ENCODE results near the gene GNA15. TPM values are rescaled to one million over a fixed set of nuclear protein-coding genes. Genes with fewer than 3 reads are reported as not detected.

The GNA15 gene
- total and polyA plus RNA-seq, 2 donors = 21.8 to 58.5 TPM

DNA sequence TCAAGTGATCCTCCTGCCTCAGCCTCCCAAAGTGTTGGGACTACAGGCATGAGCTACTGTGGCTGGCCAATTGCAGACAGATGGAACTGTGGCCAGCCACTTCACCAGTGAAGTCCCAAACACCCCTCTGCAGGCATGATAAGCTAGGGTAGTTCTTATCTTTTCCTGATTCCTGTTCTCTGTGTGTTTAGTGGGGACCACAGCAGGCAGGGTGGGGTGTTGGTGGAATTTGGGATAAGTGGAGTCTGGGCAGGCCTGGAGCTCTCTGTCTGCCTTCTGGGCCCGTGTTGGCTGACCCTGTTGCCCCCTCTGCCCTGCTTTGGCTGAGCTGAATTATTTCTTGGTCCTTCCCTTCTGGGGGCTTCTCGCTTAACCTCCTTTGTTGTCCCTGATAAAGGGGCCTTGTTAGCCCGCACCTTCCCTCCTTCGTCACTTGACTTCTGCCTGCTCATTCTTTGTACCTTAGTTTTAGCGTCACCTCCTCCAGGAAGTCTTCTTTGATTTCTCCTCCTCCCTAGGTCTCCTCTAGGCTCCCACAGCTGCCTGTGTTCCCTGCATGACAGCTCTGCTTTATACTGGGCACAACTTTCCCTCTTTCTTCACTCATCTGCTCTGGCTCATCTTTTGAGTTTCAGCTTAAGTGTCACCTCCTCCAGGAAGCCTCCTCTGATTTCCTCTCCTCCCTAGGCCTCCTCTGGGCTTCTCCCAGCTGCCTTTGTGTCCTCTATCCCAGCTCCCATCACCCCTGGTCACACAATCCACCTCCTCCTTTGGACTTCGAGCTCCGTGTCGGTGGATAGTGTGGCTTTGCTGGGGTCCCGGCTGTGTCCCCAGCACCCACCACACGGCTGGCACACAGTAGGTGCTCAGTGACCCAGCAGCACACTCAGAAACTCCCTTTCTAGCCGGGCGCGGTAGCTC lies 48.1 kb downstream of the GNA15 start:
- no peak for DNase-seq (ENCODE audit: low read depth in 6 of 9, low spot score in 9 of 9)
- Histone ChIP-seq H3K9me3 (ENCODE audit: control insufficient read depth in 2 of 2, insufficient read depth in 1 of 2, low read length in 1 of 2) (no peaks in the 10 kb centered on the region), H3K36me3 (ENCODE audit: control insufficient read depth in 2 of 2, insufficient read depth in 2 of 2, low read length in 1 of 2) (peaks cover 3 to 6% of the 10 kb centered on the region in 2 donors), H3K4me1 (ENCODE audit: control insufficient read depth in 2 of 2, insufficient read depth in 2 of 2, low read length in 2 of 2) (peaks cover 18 to 65% of the 10 kb centered on the region in 2 donors), H3K27me3 (ENCODE audit: control insufficient read depth in 2 of 2, insufficient read depth in 1 of 2, low read length in 1 of 2) (no peaks in the 10 kb centered on the region), H3K4me3 (ENCODE audit: low read length in 2 of 2) (no peak overlapping the region), H3K27ac (ENCODE audit: low read depth in 1 of 2, low read length in 1 of 2) (peak overlapping the region in 1 of 2 donors; percentile 26)
- 87% methylated on average over 13 of the region's 13 CpGs for WGBS

DNA sequence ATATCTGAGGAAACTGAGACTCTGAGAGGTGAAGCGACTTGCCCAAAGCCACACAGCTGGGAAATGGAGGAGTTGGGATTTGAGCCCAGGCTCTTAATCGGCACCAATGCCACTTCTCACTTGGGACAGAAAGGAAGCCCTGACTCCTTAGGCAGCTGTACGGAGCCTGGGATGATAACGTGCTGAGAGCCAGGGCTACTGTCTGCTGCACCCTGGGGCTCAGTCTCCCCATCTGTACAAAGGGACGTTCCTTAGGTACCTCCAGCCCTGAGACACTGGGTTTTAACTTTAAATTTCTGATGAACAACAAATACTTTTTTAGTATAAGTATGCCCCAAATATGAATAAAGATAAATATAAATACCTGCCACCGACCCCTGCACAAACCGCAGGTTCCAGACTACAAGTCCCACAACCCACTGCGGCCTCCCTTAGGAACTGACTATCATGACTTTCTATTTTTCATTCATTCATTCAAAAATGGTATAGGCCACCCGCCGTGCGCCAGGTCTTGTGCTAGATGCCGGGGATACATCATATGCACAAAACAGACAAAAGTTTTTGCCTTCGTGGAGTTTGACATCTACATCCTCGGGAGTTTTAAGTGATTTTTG lies 49.1 kb downstream of the GNA15 start:
- peaks cover 18 to 56% of the 10 kb centered on the region in 2 donors for H3K4me1 ChIP-seq (ENCODE audit: control insufficient read depth in 2 of 2, insufficient read depth in 2 of 2, low read length in 2 of 2)
- H3K27ac ChIP-seq (ENCODE audit: low read depth in 1 of 2, low read length in 1 of 2) = peak overlapping the region in 1 of 2 donors; percentile 90
- H3K9me3 ChIP-seq (ENCODE audit: control insufficient read depth in 2 of 2, insufficient read depth in 1 of 2, low read length in 1 of 2) = no peaks in the 10 kb centered on the region
- peak overlapping the region; percentile 59 to 78 for H3K4me3 ChIP-seq (ENCODE audit: low read length in 2 of 2)
- no peaks in the 10 kb centered on the region for H3K27me3 ChIP-seq (ENCODE audit: control insufficient read depth in 2 of 2, insufficient read depth in 1 of 2, low read length in 1 of 2)
- H3K36me3 ChIP-seq (ENCODE audit: control insufficient read depth in 2 of 2, insufficient read depth in 2 of 2, low read length in 1 of 2) = peaks cover 3 to 6% of the 10 kb centered on the region in 2 donors
- DNase-seq (ENCODE audit: low read depth in 6 of 9, low spot score in 9 of 9) = peak in 1 of 9 donors; percentile 74
- 36% methylated on average over 14 of the region's 14 CpGs for WGBS

DNA sequence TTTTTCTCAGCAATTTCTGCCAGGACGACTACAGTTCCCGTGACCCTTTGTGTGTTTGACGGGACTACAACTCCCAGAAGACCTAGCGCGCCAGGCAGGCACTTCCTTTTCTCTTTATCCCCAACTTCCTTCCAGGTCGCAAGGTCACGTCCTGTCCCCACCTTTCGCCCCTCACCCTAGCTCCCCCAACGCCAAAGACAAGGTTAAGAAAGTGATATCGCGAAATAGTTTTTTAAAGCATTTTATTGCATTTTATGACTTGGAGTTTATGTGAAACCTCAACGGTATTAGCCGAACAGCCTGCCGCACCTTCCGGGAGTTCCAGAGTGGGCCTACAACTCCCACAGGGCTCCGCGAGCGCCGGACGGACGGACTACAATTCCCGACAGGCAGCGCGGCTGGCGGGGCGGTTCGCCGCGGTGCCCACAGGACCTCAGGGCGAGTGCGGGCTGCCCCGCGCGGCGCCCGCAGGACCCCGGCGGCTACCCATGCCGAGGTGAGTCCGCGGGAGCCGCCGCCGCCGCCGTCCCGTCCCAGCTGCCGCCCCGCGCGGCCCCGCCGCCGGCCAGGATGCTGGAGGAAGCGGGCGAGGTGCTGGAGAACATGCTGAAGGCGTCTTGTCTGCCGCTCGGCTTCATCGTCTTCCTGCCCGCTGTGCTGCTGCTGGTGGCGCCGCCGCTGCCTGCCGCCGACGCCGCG lies 49.8 kb downstream of the GNA15 start, which contains the start of gene NCLN:
NCLN (plus strand) TSS at position 470 of the 699 bp plus-strand sequence; CDS start at position 571, 101 bp downstream.
- DNase-seq (ENCODE audit: low read depth in 6 of 9, low spot score in 9 of 9) = peak; percentile 93 to 99 (median 96)
- peaks cover 6 to 7% of the 10 kb centered on the region in 2 donors for H3K36me3 ChIP-seq (ENCODE audit: control insufficient read depth in 2 of 2, insufficient read depth in 2 of 2, low read length in 1 of 2)
- peaks cover 18 to 49% of the 10 kb centered on the region in 2 donors for H3K4me1 ChIP-seq (ENCODE audit: control insufficient read depth in 2 of 2, insufficient read depth in 2 of 2, low read length in 2 of 2)
- peak within 1 kb of the TSS; percentile 59 to 78 for H3K4me3 ChIP-seq (ENCODE audit: low read length in 2 of 2)
- H3K27ac ChIP-seq (ENCODE audit: low read depth in 1 of 2, low read length in 1 of 2) = peak within 1 kb of the TSS; percentile 83 to 90
- H3K27me3 ChIP-seq (ENCODE audit: control insufficient read depth in 2 of 2, insufficient read depth in 1 of 2, low read length in 1 of 2) = no peaks in the 10 kb centered on the region
- H3K9me3 ChIP-seq (ENCODE audit: control insufficient read depth in 2 of 2, insufficient read depth in 1 of 2, low read length in 1 of 2) = no peaks in the 10 kb centered on the region
- WGBS = under 1% methylated on average over 69 of the region's 69 CpGs

DNA sequence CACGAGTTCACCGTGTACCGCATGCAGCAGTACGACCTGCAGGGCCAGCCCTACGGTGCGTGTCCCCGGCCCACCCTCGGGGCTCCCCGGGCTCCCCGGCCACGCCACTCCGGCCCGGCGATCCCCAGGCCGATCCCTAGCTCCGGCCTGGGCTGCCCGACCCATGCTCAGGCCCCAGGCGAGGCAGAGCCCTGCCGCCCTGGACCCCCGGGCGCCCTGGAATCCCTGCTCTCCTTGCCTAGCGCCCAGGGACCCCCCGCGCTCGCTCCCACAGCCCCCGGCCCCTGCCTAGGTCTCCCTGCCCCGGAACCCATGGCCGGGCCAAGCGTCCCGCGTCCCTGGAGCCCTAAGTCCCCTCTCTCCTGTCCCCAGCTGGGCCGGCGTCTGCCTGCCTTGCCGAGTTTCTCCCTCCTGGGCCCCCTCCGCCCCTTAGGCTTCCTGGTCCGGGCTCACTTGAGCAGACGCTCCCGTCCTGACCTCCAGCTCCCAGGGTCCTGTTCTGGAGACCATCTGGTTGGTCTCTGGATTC lies 50.4 kb downstream of the GNA15 start:
- under 1% methylated on average over 38 of the region's 38 CpGs for WGBS
- Histone ChIP-seq H3K4me1 (ENCODE audit: control insufficient read depth in 2 of 2, insufficient read depth in 2 of 2, low read length in 2 of 2) (peaks cover 15 to 43% of the 10 kb centered on the region in 2 donors), H3K27me3 (ENCODE audit: control insufficient read depth in 2 of 2, insufficient read depth in 1 of 2, low read length in 1 of 2) (no peaks in the 10 kb centered on the region), H3K4me3 (ENCODE audit: low read length in 2 of 2) (peak overlapping the region; percentile 59 to 78), H3K9me3 (ENCODE audit: control insufficient read depth in 2 of 2, insufficient read depth in 1 of 2, low read length in 1 of 2) (no peaks in the 10 kb centered on the region), H3K36me3 (ENCODE audit: control insufficient read depth in 2 of 2, insufficient read depth in 2 of 2, low read length in 1 of 2) (peaks cover 6 to 11% of the 10 kb centered on the region in 2 donors), H3K27ac (ENCODE audit: low read depth in 1 of 2, low read length in 1 of 2) (no peak overlapping the region)
- DNase-seq (ENCODE audit: low read depth in 6 of 9, low spot score in 9 of 9) = no peak

DNA sequence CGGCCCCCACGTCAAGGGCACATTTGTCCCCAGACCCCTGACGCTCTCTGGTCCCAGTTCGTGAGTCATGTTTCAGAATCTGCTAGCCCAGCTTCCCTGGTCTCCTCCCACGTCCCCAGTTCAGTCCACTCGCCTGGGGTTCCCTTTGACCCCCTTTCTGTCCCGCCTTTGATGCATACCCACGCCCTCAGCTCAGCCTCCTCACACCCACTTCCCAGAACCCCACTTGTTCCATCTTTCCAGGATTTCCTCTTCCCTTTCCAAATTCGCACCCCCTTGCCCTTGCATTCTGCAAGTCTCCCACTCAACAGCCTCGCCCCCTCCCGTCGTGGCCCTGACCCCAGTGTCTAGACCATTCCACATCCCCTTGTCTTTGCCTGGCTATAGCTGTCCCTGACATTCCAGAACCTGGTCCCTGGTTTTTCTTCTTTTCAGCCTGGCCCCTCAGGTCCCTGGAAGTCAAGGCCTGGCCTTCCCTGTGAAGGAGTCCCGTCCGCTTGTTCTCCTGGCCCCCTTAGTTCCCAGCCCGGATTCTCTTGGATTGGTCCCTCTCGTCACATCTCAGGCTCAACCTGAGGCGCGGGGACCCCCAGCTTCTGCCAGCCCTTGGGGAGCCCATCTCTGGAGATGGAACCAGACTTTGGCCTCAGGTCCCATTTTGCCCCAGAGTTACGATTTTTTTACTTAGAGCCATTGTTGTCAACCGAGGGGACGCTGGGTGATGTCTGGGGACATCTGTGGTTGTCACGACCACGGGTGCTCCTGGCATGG lies 51.2 kb downstream of the GNA15 start:
- DNase-seq (ENCODE audit: low read depth in 6 of 9, low spot score in 9 of 9) = no peak
- Histone ChIP-seq H3K36me3 (ENCODE audit: control insufficient read depth in 2 of 2, insufficient read depth in 2 of 2, low read length in 1 of 2) (peaks cover 8 to 17% of the 10 kb centered on the region in 2 donors), H3K4me3 (ENCODE audit: low read length in 2 of 2) (peak overlapping the region; percentile 59 to 78), H3K4me1 (ENCODE audit: control insufficient read depth in 2 of 2, insufficient read depth in 2 of 2, low read length in 2 of 2) (peaks cover 15 to 39% of the 10 kb centered on the region in 2 donors), H3K27ac (ENCODE audit: low read depth in 1 of 2, low read length in 1 of 2) (no peak overlapping the region), H3K27me3 (ENCODE audit: control insufficient read depth in 2 of 2, insufficient read depth in 1 of 2, low read length in 1 of 2) (no peaks in the 10 kb centered on the region), H3K9me3 (ENCODE audit: control insufficient read depth in 2 of 2, insufficient read depth in 1 of 2, low read length in 1 of 2) (no peaks in the 10 kb centered on the region)
- WGBS = 89% methylated on average over 23 of the region's 23 CpGs

DNA sequence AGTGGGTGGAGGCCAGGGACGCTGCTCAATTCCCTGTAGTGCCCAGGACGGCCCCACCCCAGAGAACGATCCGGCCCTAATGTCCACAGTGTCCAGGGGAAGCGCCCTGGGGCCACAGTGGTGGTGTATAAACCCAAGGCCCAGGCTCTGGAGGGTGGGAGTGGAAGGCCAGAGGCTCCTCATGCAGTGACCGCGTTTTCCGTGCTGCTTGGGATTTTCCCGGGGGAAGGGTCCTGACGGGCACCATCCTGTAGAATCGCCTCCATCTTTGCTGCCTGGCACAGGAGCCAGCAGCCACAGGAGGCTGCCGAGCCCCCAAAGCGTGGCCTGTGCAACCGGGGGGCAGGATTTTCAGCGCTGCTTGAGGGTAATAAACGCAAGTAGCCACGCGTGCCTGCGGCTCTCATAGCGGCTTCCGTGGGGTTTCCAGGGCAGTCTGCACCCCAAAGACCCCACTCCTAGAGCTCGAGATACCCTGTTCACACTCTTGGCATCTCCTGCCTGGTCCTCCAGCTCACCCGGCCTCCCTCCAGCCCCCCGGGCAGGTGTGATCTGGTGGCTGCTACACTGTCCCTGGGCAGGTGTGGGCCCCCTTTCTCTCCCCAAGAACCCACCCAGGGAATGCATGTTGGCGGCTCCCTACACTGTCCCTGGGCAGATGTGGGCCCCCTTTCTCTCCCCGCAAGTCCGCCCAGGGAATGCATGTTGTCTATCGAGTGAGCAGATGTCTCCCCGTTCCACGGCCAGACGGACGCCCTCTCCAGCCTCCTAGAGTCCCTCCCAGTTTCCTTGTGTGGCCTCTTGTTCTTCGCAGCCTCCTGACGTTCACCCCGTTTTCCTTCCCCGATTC lies 52.1 kb downstream of the GNA15 start:
- Histone ChIP-seq H3K9me3 (ENCODE audit: control insufficient read depth in 2 of 2, insufficient read depth in 1 of 2, low read length in 1 of 2) (no peaks in the 10 kb centered on the region), H3K4me1 (ENCODE audit: control insufficient read depth in 2 of 2, insufficient read depth in 2 of 2, low read length in 2 of 2) (peaks cover 15 to 39% of the 10 kb centered on the region in 2 donors), H3K4me3 (ENCODE audit: low read length in 2 of 2) (no peak overlapping the region), H3K27me3 (ENCODE audit: control insufficient read depth in 2 of 2, insufficient read depth in 1 of 2, low read length in 1 of 2) (no peaks in the 10 kb centered on the region), H3K36me3 (ENCODE audit: control insufficient read depth in 2 of 2, insufficient read depth in 2 of 2, low read length in 1 of 2) (peaks cover 8 to 23% of the 10 kb centered on the region in 2 donors), H3K27ac (ENCODE audit: low read depth in 1 of 2, low read length in 1 of 2) (no peak overlapping the region)
- DNase-seq (ENCODE audit: low read depth in 6 of 9, low spot score in 9 of 9) = no peak
- 94% methylated on average over 36 of the region's 36 CpGs for WGBS

DNA sequence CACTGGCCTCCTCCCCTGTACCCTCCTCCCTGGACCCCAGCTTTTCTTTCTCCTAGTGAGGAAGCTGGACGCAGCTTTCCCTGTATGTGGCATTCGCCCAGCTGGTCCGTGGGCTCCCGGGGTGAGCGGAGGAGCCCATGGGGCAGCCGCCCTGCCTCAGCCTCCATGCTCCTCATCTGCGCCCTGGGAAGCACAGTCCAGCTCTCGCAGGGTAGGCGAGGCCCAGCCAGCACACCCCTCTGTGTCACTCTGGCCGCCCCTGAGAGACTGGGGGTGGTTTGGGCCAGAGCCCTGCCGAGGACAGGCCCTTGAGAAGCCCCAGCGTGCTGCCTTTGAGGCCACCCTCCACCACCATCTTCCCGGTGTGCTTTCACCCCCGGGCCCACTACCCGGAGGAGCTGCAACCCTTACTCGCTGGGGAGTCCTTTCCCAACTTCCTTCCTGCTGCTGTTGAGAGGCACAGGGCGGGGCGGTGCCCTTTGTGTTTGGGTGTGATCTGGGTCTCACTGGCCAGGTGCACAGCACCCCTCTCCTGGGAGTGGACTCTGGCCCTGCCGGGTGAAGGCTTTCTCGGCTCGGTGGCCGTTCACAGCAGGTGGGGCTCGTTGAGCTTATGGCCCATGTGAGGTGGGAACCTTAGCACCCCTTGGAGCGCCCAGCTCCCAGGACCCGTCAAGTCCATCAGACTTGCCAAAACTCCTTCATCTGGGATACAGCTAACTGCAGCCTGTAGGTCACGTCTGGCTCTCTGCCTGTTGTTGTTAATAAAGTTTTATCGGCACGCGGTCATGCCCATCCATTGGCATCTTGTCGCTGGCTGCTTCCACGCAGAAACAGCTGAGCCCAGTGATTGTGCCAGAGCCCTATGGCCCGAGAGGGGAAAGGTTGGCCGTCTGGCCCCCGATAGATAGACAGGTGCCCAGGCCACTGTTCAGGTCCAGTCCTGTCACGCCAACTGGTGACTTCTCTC lies 53.1 kb downstream of the GNA15 start:
- Histone ChIP-seq H3K36me3 (ENCODE audit: control insufficient read depth in 2 of 2, insufficient read depth in 2 of 2, low read length in 1 of 2) (peaks cover 15 to 33% of the 10 kb centered on the region in 2 donors), H3K9me3 (ENCODE audit: control insufficient read depth in 2 of 2, insufficient read depth in 1 of 2, low read length in 1 of 2) (no peaks in the 10 kb centered on the region), H3K27me3 (ENCODE audit: control insufficient read depth in 2 of 2, insufficient read depth in 1 of 2, low read length in 1 of 2) (no peaks in the 10 kb centered on the region), H3K27ac (ENCODE audit: low read depth in 1 of 2, low read length in 1 of 2) (no peak overlapping the region), H3K4me3 (ENCODE audit: low read length in 2 of 2) (no peak overlapping the region), H3K4me1 (ENCODE audit: control insufficient read depth in 2 of 2, insufficient read depth in 2 of 2, low read length in 2 of 2) (peaks cover 15 to 36% of the 10 kb centered on the region in 2 donors)
- WGBS = 82% methylated on average over 35 of the region's 35 CpGs
- no peak for DNase-seq (ENCODE audit: low read depth in 6 of 9, low spot score in 9 of 9)
